ENCODE results near the gene COMT.

GRCh38 chr22:19981171-19981960 is 39.8 kb downstream of the COMT start:
- TF ChIP-seq CTCF (IDR thresholded peaks at IDR 0.05; ENCODE audit: low read depth, low read length, missing input control), result no peak
- no peak for TF ChIP-seq REST (IDR thresholded peaks at IDR 0.05)
- TF ChIP-seq SP1 (IDR thresholded peaks at IDR 0.05), result no peak
- no peak for TF ChIP-seq HNF4A (conservative IDR thresholded peaks at IDR 0.05)
- TF ChIP-seq GABPA (IDR thresholded peaks at IDR 0.05 in 1 of 2, conservative IDR thresholded peaks at IDR 0.05 in 1 of 2), result no peak
- TF ChIP-seq ATF3 (IDR thresholded peaks at IDR 0.05), result no peak

All from liver (tissue), 3 donors.